Endothelial cell of umbilical vein (primary cell): ENCODE data around the gene FOXO6. TPM values are rescaled to one million over a fixed set of nuclear protein-coding genes. Genes with fewer than 3 reads are reported as not detected.

Experiments
- BruUV-seq: library from RNA; stranded (reverse); fragments of 400-500 nt; replicated peaks from 2 replicates; lab custom pipeline; 2021; lab: Mats Ljungman, UMichigan
- CTCF ChIA-PET: fragments of 300-600, 350-600 bp; sonication (Branson Sonifier 250); formaldehyde crosslinking; loops from one replicate; lab custom pipeline; 2021; ENCODE audit warnings: antibody characterized with exemption, inconsistent platforms; lab: Charles Lee
- POLR2A ChIA-PET: fragments of 300-600, 350-600 bp; sonication (Branson Sonifier 250); formaldehyde crosslinking; loops from one replicate; lab custom pipeline; 2021; ENCODE audit warnings: antibody characterized with exemption, inconsistent platforms; lab: Charles Lee
- DNase-seq: peaks from one replicate; pipeline ENCODE4 v3.0.0-alpha.2; 2011; ENCODE audit warnings: low read depth, low spot score
- FAIRE-seq: peaks from 2 replicates; lab custom pipeline; 2011; peaks lifted over from hg19 to GRCh38; lab: Jason Lieb, UNC
- H2AFZ ChIP-seq: 2 replicates; pipeline ENCODE4 v1.6.0; 2012; ENCODE audit warnings: low read depth, low read length, control low read depth, inconsistent platforms
- H3K27ac ChIP-seq: 2 replicates; pipeline ENCODE4 v1.5.1; 2011; ENCODE audit warnings: low read depth, mild to moderate bottlenecking, control low read depth, low read length, moderate library complexity; ENCODE audit not compliant: insufficient read depth
- H3K27me3 ChIP-seq, 2 experiments: 2 replicates each; pipeline versions ENCODE4 v1.6.0 to v1.6.1; 2011; ENCODE audit warnings: low read length in 2 of 2, mixed read lengths in 1 of 2; ENCODE audit not compliant: control insufficient read depth in 2 of 2, insufficient read depth in 2 of 2
- H3K36me3 ChIP-seq, 2 experiments: 2 replicates in 1 of 2; 3 replicates in 1 of 2; pipeline ENCODE4 v1.5.1; 2011; ENCODE audit warnings: low read length in 2 of 2, mild to moderate bottlenecking in 1 of 2, moderate library complexity in 1 of 2; ENCODE audit not compliant: control insufficient read depth in 2 of 2, insufficient read depth in 2 of 2; ENCODE audit errors: extremely low read depth in 1 of 2
- H3K4me1 ChIP-seq: 3 replicates; pipeline ENCODE4 v1.5.1; 2011; ENCODE audit warnings: mild to moderate bottlenecking, low read length; ENCODE audit not compliant: control insufficient read depth, insufficient read depth; ENCODE audit errors: extremely low read depth
- H3K4me2 ChIP-seq: 2 replicates; pipeline ENCODE4 v1.6.1; 2011; ENCODE audit warnings: low read length, control low read depth, mixed read lengths; ENCODE audit not compliant: insufficient read depth
- H3K4me3 ChIP-seq, 3 experiments: fragments of 200-600 bp in 1 of 3; sonication (generic), shearing (Covaris generic) in 1 of 3; replicated peaks in 1 of 3; 2 replicates each; pipeline ENCODE4 v1.5.1; 2011 to 2016; ENCODE audit warnings: control low read depth in 3 of 3, low read length in 3 of 3, mild to moderate bottlenecking in 2 of 3, inconsistent platforms in 1 of 3, low read depth in 1 of 3, moderate library complexity in 1 of 3; ENCODE audit not compliant: insufficient read depth in 1 of 3
- H3K79me2 ChIP-seq: 2 replicates; pipeline ENCODE4 v1.6.0; 2012; ENCODE audit warnings: low read length, inconsistent platforms; ENCODE audit not compliant: control insufficient read depth, insufficient read depth
- H3K9ac ChIP-seq: replicated peaks from 2 replicates; pipeline ENCODE3; 2011; ENCODE audit warnings: low read length, control low read depth; ENCODE audit not compliant: insufficient read depth; ENCODE audit errors: extremely low read depth
- H3K9me1 ChIP-seq: replicated peaks from 3 replicates; pipeline ENCODE4 v1.6.0; 2011; ENCODE audit warnings: mild to moderate bottlenecking, low read length; ENCODE audit not compliant: control insufficient read depth, insufficient read depth; ENCODE audit errors: extremely low read depth
- H3K9me3 ChIP-seq: replicated peaks from 2 replicates; pipeline ENCODE4 v1.5.1; 2012; ENCODE audit warnings: low read length, inconsistent platforms; ENCODE audit not compliant: control insufficient read depth, insufficient read depth
- H4K20me1 ChIP-seq: replicated peaks from 2 replicates; pipeline ENCODE3; 2011; ENCODE audit warnings: mild to moderate bottlenecking, low read length; ENCODE audit not compliant: control insufficient read depth, insufficient read depth; ENCODE audit errors: extremely low read depth
- EZH2 ChIP-seq: IDR thresholded peaks from 2 replicates; pipeline ENCODE4 v1.6.1; 2012; ENCODE audit warnings: borderline replicate concordance, low read depth, mild to moderate bottlenecking, moderate library complexity, low read length, inconsistent platforms; ENCODE audit not compliant: severe bottlenecking
- FOS ChIP-seq: IDR thresholded peaks from 2 replicates; pipeline ENCODE4 v1.6.1; 2011; ENCODE audit warnings: mild to moderate bottlenecking, low read length, moderate library complexity, borderline replicate concordance; ENCODE audit not compliant: insufficient read depth
- GATA2 ChIP-seq: IDR thresholded peaks from 2 replicates; pipeline ENCODE4 v1.7.0; 2011; ENCODE audit warnings: low read depth, mild to moderate bottlenecking, moderate library complexity, mixed read lengths, low read length; ENCODE audit not compliant: insufficient read length, insufficient read depth
- JUN ChIP-seq: IDR thresholded peaks from 2 replicates; pipeline ENCODE4 v1.6.1; 2011; ENCODE audit warnings: borderline replicate concordance, low read depth; ENCODE audit not compliant: insufficient read length, insufficient read depth
- MYC ChIP-seq: IDR thresholded peaks from one replicate; pipeline ENCODE4 v1.6.1; 2011; ENCODE audit warnings: mild to moderate bottlenecking, low read depth, low read length
- POLR2A ChIP-seq: IDR thresholded peaks from 2 replicates; pipeline ENCODE4 v1.6.1; 2012; ENCODE audit warnings: low read depth, mild to moderate bottlenecking, control low read depth, low read length
- POLR2AphosphoS5 ChIP-seq: IDR thresholded peaks from 2 replicates; pipeline ENCODE4 v1.6.1; 2012; ENCODE audit warnings: low read depth, mild to moderate bottlenecking, control low read depth, low read length, moderate library complexity; ENCODE audit not compliant: insufficient read depth
- dilution Hi-C: fragments of 300-500 bp; cut with MboI; formaldehyde crosslinking; loops from one replicate; pipeline ENCODE4 v1.15.0; 2019; ENCODE audit warnings: low sequenced_read_pairs; ENCODE audit not compliant: extremely low pct_ligation_motif_present
- intact Hi-C: fragments of 100-400 bp; cut with micrococcal nuclease; formaldehyde crosslinking; loops from one replicate; pipeline ENCODE4 v1.10.0; 2022
- polyA plus RNA-seq, 4 experiments: library from polyadenylated mRNA; depleted of rRNA in 3 of 4; stranded (reverse) in 3 of 4; unstranded in 1 of 4; fragments of >200 nt; gene quantifications; 2 replicates each; pipeline versions ENCODE4 v1.2.1 to v1.2.3, GENCODE V29; 2011 to 2012; ENCODE audit warnings: missing spikeins in 1 of 4
- total RNA-seq: library from RNA; stranded (reverse); gene quantifications from 2 replicates; pipeline ENCODE4 v1.2.3, GENCODE V29; 2021
- TF ChIP-seq, protein P1 (sequence below): IDR thresholded peaks from 2 replicates; pipeline ENCODE4 v1.6.1; 2011; ENCODE audit not compliant: insufficient read depth, insufficient read length
- TF ChIP-seq, protein P2 (sequence below), 2 donors: IDR thresholded peaks; 1 replicate in 1 of 2; 2 replicates in 1 of 2; pipeline ENCODE4 v1.5.1; 2011; ENCODE audit warnings: low read length in 2 of 2, mild to moderate bottlenecking in 2 of 2, moderate library complexity in 2 of 2, control low read depth in 1 of 2, inconsistent platforms in 1 of 2, low read depth in 1 of 2; ENCODE audit not compliant: insufficient read depth in 1 of 2; ENCODE audit errors: extremely low read depth in 1 of 2

The FOXO6 gene
- total and polyA plus RNA-seq, 2 donors (not counting 3 experiments of a cell fraction or from before 2014, with no cell fraction given), result 0.04 to 0.38 TPM

DNA sequence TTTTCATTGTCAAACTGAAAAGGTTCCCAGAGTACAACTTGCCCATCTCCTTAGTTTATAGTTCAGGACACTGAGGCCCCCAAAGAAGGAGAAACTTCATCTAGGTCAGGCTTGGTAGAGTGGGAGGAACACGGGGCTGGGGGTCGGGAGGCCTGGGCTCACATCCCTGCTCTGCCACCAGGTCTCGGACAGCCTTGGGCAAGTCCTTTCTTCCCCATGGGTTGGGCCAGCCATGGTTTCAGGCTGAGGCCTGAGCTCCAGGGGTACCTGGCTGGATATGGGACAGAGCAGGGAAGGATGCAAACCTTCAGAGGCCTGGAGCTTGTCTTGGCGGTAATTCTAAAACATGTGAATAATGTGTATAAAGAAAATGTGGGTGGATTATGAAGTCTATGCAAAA, 17.0 kb downstream of the FOXO6 start:
- ChIA-PET POLR2A (no interaction called here), CTCF (interaction anchor here (0.8 to 3.2 kb wide), 3 partner anchors 7 to 96 kb away, joined by 3 to 12 read pairs (median 6); partner anchors contain the start of gene FOXO6)
- intact Hi-C loops (no loop called here), dilution Hi-C loops (no loop called here)
- no peak for DNase-seq
- Histone ChIP-seq H3K36me3 (no peaks in the 10 kb centered on the region), H3K9me3 (no peaks in the 10 kb centered on the region), H4K20me1 (no peaks in the 10 kb centered on the region), H3K27ac (no peak overlapping the region), H3K4me3 (no peak overlapping the region), H3K27me3 (no peaks in the 10 kb centered on the region), H3K9ac (no peak overlapping the region), H2AFZ (no peak overlapping the region), H3K4me1 (peaks cover 2% of the 10 kb centered on the region), H3K79me2 (no peaks in the 10 kb centered on the region), H3K4me2 (no peak overlapping the region), H3K9me1 (no peaks in the 10 kb centered on the region)
- no TSS peak for BruUV-seq
- no peak for FAIRE-seq
- TF ChIP-seq POLR2A, result no peak

DNA sequence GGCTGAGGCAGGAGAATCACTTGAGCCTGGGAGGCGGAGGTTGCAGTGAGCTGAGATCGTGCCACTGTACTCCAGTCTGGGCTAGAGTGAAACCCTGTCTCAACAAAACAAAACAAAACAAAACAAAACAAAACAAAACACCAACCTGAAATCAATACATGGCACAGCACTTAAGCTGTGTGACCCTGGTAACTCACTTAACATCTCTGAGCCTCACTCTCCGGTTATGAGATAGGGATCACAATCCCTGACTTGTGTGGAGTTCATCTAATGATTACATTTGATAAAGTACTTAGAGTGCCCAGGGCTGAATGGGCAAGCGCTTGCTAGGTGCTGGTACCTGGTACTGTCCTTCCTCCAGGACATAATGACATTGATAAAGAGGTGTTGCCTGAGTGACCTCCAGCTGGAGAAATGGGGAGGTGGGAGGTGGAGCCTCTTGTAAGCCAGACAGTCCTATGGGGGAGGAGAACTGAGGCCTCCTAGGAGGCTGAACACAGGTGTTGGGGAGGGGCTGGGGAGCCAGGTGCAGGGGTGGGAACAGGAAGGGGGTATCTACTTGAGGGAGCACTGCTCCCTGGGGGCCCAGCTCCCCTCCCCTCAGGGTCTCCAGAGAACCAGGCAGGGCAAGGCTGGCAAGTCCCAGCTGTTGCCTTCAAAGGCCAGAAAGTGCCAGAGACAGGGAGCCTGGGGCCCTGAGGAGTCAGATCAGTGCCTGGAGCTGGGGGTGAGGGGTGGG, 17.9 kb downstream of the FOXO6 start:
- Histone ChIP-seq H3K9me1 (no peaks in the 10 kb centered on the region), H3K4me2 (no peak overlapping the region), H2AFZ (no peak overlapping the region), H3K36me3 (no peaks in the 10 kb centered on the region), H3K4me1 (peaks cover 2% of the 10 kb centered on the region), H3K9me3 (no peaks in the 10 kb centered on the region), H3K79me2 (no peaks in the 10 kb centered on the region), H4K20me1 (no peaks in the 10 kb centered on the region), H3K9ac (no peak overlapping the region), H3K27ac (no peak overlapping the region), H3K4me3 (no peak overlapping the region), H3K27me3 (peaks cover 3 to 6% of the 10 kb centered on the region in 2 experiments)
- intact Hi-C loops (no loop called here), dilution Hi-C loops (no loop called here)
- ChIA-PET POLR2A (no interaction called here), CTCF (interaction anchor here (0.9 to 3.2 kb wide), 4 partner anchors 8 to 54 kb away, joined by 3 to 12 read pairs (median 4); partner anchors contain the start of gene FOXO6)
- TF ChIP-seq FOS, result no peak
- TF ChIP-seq, protein P1, sequence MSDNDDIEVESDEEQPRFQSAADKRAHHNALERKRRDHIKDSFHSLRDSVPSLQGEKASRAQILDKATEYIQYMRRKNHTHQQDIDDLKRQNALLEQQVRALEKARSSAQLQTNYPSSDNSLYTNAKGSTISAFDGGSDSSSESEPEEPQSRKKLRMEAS, result no peak
- TF ChIP-seq POLR2AphosphoS5, result no peak
- no peak for TF ChIP-seq GATA2
- TF ChIP-seq JUN, result no peak
- TF ChIP-seq, protein P2, sequence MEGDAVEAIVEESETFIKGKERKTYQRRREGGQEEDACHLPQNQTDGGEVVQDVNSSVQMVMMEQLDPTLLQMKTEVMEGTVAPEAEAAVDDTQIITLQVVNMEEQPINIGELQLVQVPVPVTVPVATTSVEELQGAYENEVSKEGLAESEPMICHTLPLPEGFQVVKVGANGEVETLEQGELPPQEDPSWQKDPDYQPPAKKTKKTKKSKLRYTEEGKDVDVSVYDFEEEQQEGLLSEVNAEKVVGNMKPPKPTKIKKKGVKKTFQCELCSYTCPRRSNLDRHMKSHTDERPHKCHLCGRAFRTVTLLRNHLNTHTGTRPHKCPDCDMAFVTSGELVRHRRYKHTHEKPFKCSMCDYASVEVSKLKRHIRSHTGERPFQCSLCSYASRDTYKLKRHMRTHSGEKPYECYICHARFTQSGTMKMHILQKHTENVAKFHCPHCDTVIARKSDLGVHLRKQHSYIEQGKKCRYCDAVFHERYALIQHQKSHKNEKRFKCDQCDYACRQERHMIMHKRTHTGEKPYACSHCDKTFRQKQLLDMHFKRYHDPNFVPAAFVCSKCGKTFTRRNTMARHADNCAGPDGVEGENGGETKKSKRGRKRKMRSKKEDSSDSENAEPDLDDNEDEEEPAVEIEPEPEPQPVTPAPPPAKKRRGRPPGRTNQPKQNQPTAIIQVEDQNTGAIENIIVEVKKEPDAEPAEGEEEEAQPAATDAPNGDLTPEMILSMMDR (IDR thresholded peaks at IDR 0.05; ENCODE audit: extremely low read depth in 1 of 2, insufficient read depth in 1 of 2, low read depth in 1 of 2, low read length in 2 of 2), result no peak
- no peak for TF ChIP-seq EZH2
- TF ChIP-seq MYC, result no peak
- TF ChIP-seq POLR2A, result no peak
- FAIRE-seq, result no peak
- BruUV-seq, result no TSS peak
- no peak for DNase-seq
